HFF-Myc (cell line): ENCODE data around the gene ZNF197.

Experiments used
- DNase-seq: peaks from one replicate; pipeline ENCODE4 v3.0.0-alpha.2; 2011; ENCODE audit warnings: low read depth; ENCODE audit errors: extremely low read depth
- H3K4me3 ChIP-seq: replicated peaks from 2 replicates; pipeline ENCODE4 v1.5.1; 2011; ENCODE audit warnings: low read depth, mild to moderate bottlenecking, control low read depth, low read length
- TF ChIP-seq, protein P1 (sequence below): IDR thresholded peaks from 2 replicates; pipeline ENCODE4 v1.5.1; 2012; ENCODE audit warnings: mild to moderate bottlenecking, low read depth, low read length, control low read depth; ENCODE audit errors: missing control alignments

The ZNF197 gene

DNA sequence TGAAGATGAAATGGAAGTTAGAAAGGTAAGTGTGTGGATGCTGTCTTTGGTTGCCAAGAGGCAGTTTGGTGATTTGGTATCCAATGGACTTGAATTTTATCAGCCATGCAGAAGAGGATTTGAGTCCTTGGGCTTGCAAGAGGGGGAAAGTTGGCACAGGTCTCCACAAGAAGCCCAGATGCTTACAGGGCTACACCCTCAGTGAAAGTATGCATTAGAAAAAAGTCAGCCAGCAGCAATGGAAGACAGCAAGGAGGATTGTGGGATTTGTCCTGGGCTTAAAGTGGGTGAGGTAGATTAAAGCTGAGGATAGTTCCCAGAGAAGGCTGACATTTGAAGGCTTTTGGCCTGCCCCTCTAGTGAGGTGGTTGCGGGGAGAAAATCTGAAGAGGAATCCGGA is 23.1 kb upstream of the ZNF197 start:
- no peak overlapping the region for H3K4me3 ChIP-seq
- TF ChIP-seq, protein P1, sequence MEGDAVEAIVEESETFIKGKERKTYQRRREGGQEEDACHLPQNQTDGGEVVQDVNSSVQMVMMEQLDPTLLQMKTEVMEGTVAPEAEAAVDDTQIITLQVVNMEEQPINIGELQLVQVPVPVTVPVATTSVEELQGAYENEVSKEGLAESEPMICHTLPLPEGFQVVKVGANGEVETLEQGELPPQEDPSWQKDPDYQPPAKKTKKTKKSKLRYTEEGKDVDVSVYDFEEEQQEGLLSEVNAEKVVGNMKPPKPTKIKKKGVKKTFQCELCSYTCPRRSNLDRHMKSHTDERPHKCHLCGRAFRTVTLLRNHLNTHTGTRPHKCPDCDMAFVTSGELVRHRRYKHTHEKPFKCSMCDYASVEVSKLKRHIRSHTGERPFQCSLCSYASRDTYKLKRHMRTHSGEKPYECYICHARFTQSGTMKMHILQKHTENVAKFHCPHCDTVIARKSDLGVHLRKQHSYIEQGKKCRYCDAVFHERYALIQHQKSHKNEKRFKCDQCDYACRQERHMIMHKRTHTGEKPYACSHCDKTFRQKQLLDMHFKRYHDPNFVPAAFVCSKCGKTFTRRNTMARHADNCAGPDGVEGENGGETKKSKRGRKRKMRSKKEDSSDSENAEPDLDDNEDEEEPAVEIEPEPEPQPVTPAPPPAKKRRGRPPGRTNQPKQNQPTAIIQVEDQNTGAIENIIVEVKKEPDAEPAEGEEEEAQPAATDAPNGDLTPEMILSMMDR: no peak
- no peak for DNase-seq

DNA sequence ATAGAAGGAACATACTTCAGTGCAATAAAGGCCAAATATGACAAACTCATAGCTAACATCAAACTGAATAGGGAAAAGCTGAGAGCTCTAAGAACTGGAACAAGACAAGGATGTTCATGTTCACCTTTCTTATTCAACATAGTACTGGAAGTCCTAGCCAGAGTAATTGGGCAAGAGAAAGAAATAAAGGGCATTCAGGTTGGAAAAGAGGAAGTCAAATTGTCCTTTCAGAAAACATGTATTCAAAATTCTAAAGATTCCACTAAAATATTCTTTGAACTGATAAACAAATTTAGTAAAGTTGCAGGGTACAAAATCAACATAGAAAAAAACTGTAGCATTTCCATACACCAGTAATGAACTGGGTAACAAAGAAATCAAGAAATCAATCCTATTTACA is 12.2 kb upstream of the ZNF197 start:
- TF ChIP-seq, protein P1: no peak
- H3K4me3 ChIP-seq: no peak overlapping the region
- DNase-seq: no peak

DNA sequence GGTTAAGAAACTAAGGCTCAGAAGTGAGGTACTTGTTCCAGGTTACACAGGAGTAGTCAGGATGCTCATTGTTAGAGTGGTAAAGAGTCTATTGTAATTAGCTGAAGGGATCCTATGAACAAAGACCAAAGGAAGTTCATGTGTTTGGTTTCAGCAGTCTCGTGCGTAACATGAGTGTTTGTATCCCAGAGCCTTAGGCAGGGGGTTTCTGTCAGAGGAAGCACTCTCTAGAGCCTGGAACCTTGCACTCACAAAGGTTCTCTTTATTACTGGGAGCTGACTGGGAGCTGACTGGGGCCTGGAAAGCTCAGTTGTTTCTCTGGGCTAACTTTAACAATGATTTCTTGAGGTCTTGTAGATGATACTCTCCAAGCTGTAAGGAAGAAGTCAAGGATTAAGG is 3.9 kb downstream of the ZNF197 start:
- no peak for DNase-seq
- H3K4me3 ChIP-seq: no peak overlapping the region
- TF ChIP-seq, protein P1: no peak

DNA sequence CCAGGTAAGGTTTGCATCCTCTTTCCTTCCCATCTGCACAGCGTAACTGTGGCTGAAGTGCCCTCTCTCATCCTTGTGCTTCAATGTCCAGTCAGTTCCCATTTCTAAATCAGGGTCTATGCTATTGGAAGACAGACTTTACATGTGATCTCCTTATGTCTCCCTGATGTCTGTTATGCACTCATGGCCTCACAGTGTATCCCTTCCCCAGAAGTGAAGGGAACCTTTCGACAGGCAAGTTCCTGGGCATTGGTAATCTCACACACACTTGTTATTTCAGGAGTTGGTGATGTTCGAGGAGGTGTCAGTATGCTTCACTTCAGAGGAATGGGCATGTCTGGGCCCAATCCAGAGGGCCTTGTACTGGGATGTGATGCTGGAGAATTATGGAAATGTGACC is 7.4 kb downstream of the ZNF197 start:
- TF ChIP-seq, protein P1: no peak
- DNase-seq: no peak
- H3K4me3 ChIP-seq: no peak overlapping the region

DNA sequence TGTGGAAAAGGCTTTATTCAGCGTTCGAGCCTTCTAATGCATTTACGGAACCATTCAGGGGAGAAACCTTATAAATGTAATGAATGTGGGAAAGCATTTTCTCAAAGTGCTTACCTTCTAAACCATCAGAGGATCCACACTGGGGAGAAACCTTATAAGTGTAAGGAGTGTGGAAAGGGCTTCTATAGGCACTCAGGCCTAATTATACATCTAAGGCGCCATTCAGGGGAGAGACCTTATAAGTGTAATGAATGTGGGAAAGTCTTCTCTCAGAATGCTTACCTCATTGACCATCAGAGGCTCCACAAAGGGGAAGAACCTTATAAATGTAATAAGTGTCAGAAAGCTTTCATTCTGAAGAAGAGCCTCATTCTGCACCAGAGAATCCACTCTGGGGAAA is 17.5 kb downstream of the ZNF197 start:
- TF ChIP-seq, protein P1: no peak
- H3K4me3 ChIP-seq: no peak overlapping the region
- DNase-seq: no peak

DNA sequence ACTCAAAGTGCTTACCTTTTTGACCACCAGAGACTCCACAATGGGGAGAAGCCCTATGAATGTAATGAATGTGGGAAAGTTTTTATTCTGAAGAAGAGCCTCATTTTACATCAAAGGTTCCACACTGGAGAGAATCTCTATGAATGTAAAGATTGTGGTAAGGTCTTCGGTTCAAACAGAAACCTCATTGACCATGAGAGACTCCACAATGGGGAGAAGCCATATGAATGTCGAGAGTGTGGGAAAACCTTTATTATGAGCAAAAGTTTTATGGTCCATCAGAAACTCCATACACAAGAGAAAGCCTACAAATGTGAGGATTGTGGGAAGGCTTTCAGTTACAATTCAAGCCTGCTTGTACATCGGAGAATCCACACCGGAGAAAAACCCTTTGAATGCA is 18.2 kb downstream of the ZNF197 start:
- no peak overlapping the region for H3K4me3 ChIP-seq
- TF ChIP-seq, protein P1: no peak
- no peak for DNase-seq

DNA sequence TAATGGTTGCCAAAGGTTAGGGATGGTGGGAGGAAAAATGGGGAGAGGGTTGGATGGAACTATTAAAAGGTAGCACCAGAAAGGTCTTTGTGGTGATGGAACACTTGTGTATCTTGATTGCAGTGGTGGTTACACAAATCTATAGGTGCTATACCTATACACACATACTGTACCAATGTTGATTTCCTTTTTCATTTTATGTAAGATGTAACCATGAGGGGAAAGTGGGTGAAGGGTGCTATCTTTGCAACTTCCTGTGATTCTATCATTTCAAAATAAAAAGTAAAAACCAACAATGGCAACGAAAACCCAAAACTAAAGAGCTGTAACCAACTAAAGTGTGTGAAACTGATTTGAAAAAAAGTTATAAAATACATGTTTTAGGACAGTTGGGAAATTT is 22.9 kb downstream of the ZNF197 start:
- DNase-seq: no peak
- no peak overlapping the region for H3K4me3 ChIP-seq
- TF ChIP-seq, protein P1: no peak
